SK-N-SH treated with all-trans-retinoic acid at 6 μM for 48 hours (cell line): ENCODE measurements around the gene KIF26A.

Experiments used
- CREB5 ChIP-seq: fragments of 250-450 bp; sonication (Bioruptor Pico); IDR thresholded peaks from 2 replicates; pipeline ENCODE4 v1.5.1; 2020; ENCODE audit warnings: low read depth, mild to moderate bottlenecking, moderate library complexity
- CSRNP3 ChIP-seq: fragments of 250-450 bp; sonication (Bioruptor Pico); IDR thresholded peaks from 2 replicates; pipeline ENCODE4 v1.5.1; 2021; ENCODE audit warnings: mild to moderate bottlenecking, moderate library complexity
- ISL1 ChIP-seq: fragments of 250-450 bp; sonication (Bioruptor Pico); IDR thresholded peaks from 2 replicates; pipeline ENCODE4 v2.1.2; 2022; ENCODE audit warnings: mild to moderate bottlenecking, moderate library complexity
- OSR1 ChIP-seq: fragments of 250-450 bp; sonication (Bioruptor Pico); IDR thresholded peaks from 2 replicates; pipeline ENCODE4 v1.8.0; 2022; ENCODE audit warnings: moderate library complexity, mild to moderate bottlenecking, inconsistent platforms
- PATZ1 ChIP-seq: fragments of 250-450 bp; sonication (Bioruptor Pico); IDR thresholded peaks from 2 replicates; pipeline ENCODE4 v1.8.0; 2020; ENCODE audit warnings: mild to moderate bottlenecking, moderate library complexity, borderline replicate concordance
- RARB ChIP-seq: fragments of 250-450 bp; sonication (Bioruptor Pico); IDR thresholded peaks from 2 replicates; pipeline ENCODE4 v1.8.0; 2021; ENCODE audit warnings: mild to moderate bottlenecking, moderate library complexity
- SNAI2 ChIP-seq: fragments of 250-450 bp; sonication (Bioruptor Pico); IDR thresholded peaks from 2 replicates; pipeline ENCODE4 v1.5.0; 2020; ENCODE audit warnings: mild to moderate bottlenecking, moderate library complexity
- TOX ChIP-seq: fragments of 250-450 bp; sonication (Bioruptor Pico); IDR thresholded peaks from 2 replicates; pipeline ENCODE4 v1.8.0; 2021; ENCODE audit warnings: mild to moderate bottlenecking, moderate library complexity, borderline replicate concordance
- ZC3H10 ChIP-seq: fragments of 250-450 bp; sonication (Bioruptor Pico); IDR thresholded peaks from 2 replicates; pipeline ENCODE4 v1.5.1; 2021; ENCODE audit warnings: mild to moderate bottlenecking, moderate library complexity
- ZFP30 ChIP-seq: fragments of 450-650 bp; formaldehyde crosslinking; IDR thresholded peaks from 2 replicates; pipeline ENCODE4 v1.5.0; 2022; ENCODE audit warnings: mild to moderate bottlenecking, moderate library complexity
- TF ChIP-seq, protein P1 (sequence below): fragments of 250-450 bp; sonication (Bioruptor Pico); IDR thresholded peaks from 2 replicates; pipeline ENCODE4 v1.5.0; 2020; ENCODE audit warnings: mild to moderate bottlenecking, moderate library complexity

DNA sequence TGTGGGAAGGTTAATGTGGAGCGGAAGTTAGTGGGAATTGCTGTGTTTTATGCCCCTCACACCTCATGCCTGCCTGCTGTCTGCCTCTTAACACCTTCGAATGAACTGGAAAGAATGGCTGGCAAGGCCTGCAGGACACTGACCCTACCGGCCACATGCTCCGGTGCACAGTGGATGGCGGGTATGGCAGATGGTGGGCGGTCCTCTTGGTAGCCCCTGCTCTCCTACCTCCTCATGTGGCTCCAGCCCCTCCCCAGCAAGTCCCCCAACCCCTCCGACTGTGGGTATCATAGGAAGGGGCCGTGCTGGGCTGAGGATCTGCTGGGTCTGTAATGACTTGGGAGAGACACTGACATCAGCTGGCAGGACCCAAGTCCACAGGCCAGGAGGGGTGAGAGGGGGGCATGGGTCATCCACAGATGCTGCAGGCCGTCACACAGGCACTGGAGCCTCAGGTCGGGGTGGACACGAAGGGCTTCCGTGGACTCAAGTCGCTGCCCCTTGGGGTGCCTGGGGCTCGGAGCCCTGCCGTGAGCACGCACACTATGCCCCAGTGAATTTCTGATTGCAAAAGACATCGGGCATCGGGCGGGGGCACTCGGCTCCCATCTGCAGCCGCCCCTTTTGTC, 77.4 kb downstream of the KIF26A start:
- TF ChIP-seq PATZ1 (CRISPR knock-in tag): no peak
- TF ChIP-seq OSR1 (CRISPR knock-in tag): no peak
- TF ChIP-seq SNAI2 (CRISPR knock-in tag): no peak
- no peak for TF ChIP-seq TOX (CRISPR knock-in tag)
- no peak for TF ChIP-seq RARB (CRISPR knock-in tag)
- no peak for TF ChIP-seq ZC3H10 (CRISPR knock-in tag)
- no peak for TF ChIP-seq ZFP30 (CRISPR knock-in tag)
- TF ChIP-seq, protein P1, sequence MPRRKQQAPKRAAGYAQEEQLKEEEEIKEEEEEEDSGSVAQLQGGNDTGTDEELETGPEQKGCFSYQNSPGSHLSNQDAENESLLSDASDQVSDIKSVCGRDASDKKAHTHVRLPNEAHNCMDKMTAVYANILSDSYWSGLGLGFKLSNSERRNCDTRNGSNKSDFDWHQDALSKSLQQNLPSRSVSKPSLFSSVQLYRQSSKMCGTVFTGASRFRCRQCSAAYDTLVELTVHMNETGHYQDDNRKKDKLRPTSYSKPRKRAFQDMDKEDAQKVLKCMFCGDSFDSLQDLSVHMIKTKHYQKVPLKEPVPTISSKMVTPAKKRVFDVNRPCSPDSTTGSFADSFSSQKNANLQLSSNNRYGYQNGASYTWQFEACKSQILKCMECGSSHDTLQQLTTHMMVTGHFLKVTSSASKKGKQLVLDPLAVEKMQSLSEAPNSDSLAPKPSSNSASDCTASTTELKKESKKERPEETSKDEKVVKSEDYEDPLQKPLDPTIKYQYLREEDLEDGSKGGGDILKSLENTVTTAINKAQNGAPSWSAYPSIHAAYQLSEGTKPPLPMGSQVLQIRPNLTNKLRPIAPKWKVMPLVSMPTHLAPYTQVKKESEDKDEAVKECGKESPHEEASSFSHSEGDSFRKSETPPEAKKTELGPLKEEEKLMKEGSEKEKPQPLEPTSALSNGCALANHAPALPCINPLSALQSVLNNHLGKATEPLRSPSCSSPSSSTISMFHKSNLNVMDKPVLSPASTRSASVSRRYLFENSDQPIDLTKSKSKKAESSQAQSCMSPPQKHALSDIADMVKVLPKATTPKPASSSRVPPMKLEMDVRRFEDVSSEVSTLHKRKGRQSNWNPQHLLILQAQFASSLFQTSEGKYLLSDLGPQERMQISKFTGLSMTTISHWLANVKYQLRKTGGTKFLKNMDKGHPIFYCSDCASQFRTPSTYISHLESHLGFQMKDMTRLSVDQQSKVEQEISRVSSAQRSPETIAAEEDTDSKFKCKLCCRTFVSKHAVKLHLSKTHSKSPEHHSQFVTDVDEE (CRISPR knock-in tag): no peak
- no peak for TF ChIP-seq CREB5 (CRISPR knock-in tag)
- no peak for TF ChIP-seq CSRNP3 (CRISPR knock-in tag)
- TF ChIP-seq ISL1 (CRISPR knock-in tag): no peak
